Right hindlimb (tissue), 1 donor: Measurements from ENCODE around the gene XBP1.
"Not testable (repeated sequence)": the region's sequence is repeated elsewhere in the genome, so short reads cannot be mapped to it uniquely, and the experiment has no call there.

Experiments used
- DNase-seq: peaks from one replicate; pipeline ENCODE4 v3.0.0-alpha.2; 2018

XBP1 gene

DNA sequence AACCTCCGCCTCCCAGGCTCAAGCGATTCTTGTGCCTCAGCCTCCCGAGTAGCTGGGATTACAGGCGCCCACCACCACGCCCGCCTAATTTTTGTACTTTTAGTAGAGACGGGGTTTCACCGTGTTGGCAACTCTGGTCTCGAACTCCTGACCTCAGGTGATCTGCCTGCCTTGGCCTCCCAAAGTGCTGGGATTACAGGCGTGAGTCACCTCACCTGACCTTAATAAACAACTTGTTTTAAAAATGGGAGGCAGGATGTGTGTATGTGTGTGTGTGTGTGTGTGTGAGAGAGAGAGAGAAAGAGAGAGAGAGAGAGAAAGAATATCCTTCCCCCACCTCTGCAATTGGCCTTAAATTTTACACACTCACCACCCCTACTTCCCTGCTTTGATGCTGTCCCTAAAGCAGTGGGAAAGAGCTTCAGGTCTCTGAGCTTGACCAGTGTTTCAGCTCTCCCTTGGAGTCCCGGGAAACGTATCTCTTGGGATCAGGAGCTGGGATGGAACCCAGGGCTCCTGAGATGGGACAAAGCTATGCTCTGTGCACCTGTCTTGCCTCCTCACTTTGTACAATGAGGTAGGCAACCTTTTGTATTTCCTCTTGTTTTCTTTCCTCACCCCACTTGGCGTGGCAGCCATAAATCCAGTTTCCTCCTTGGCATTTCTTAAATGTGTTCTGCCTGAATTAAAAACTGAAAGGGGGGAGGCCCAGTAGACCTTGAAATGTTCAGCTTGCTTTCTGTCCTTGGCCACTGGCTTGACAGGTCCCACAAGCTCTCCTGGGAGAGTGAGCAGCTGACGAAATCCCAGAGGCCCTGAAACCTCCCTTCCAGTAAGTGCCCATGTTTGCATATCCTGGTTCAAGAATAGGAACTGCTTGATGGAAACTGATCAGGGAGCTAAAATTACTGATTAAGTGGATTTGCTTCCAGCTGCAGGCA is 17.8 kb upstream of the XBP1 start:
- no peak for DNase-seq

DNA sequence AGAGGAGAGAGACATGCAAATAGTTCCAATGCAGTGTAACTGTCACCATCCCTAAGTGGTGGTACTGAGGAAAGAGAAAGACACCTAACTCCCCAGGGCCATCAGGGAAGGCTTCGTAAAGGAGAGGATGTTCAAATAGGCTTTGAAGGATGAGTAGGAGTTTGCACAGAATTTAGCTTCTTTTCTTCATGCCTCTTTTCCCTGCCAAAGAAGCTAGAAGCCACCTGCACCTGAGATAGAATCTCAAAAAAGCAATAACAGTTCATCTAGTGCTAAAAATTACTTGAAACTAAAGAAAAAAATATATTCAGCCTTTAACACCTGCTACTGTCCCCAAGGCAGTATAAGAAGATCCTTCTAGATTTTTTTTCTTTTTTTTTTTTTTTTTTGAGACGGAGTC is 16.7 kb upstream of the XBP1 start:
- DNase-seq, result no peak

DNA sequence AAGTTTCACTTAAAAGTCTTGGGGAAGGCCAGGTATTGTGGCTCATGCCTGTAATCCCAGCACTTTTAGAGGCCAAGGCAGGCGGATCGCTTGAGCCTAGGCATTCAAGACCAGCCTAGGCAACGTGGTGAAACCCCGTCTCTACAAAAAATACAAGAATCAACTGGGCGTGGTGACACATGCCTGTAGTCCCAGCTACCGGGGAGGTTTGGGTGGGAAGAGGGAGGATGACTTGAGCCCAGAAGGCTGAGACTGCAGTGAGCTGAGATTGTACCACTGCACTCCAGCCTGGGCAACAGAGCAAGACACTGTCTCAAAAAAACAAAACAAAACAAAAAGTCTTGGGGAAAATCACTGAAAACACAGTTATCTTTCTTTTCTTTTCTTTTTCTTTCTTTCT is 15.4 kb upstream of the XBP1 start:
- DNase-seq, result no peak

DNA sequence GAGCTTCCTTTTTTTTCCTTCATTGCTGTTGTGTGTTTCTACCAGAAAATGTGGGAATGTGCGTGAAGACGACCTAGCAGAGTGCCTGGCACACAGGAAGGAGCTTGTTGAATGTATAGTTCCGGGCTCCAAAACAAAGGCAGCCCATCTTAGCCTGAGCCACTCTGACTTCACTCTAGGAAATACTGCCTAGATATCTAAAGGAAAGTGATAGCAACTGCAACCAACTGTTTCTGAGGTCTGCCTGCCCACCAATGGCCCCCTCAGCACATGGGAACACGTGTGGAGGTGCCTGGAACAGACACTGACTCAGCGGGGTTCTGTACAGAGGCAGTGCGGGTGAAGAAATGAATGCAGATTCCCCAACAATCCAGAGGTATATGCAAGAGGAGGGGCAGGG is 14.7 kb upstream of the XBP1 start:
- no peak for DNase-seq

DNA sequence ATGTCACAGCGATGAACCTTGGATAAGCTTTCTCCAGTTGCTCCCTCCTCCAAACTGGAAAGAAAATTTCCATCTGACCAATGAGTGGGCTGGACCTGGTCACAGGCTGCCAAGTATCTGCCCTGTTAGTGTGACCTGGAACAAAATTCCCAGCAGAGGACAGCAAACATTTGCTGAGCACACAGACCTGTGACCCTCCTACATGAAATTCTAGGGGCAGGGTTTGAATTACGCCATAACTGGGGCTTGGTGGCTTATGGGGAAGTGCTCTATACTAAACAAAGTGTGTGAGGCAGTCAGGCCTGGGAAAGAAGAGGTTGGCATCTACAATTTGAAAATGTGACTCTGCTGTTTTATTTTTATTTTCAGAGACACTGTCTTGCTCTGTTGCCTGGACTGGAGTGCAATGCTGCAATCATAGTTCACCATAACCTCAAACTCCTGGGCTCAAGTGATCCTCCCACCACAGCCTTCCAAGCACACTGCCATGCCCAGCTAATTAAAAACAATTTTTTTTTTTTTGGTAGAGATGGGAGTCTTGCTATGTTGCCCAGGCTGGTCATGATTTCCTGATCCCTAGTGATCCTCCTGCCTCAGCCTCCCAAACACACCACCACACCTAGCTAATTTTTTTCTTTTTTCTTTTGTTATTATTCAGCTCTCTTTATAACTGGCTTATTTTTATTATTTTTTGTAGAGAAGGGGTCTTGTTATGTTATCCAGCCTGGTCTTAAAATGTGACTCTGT is 13.6 kb upstream of the XBP1 start:
- no peak for DNase-seq

DNA sequence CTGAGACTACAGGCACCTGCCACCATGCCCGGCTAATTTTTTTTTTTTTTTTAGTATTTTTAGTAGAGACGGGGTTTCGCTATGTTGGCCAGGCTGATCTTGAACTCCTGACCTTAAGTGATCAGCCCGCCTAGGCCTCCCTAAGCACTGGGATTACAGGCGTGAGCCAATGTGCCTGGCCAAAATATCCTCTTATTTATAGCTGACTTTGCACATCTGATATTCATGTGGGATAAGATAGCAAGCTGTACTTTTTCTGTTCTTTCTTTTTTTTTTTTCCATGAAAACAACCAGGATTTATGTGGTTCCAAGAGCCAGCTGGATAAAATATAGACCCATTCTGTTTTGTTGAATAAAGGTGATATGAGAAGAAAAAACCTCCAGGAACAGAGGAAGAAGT is 12.1 kb upstream of the XBP1 start:
- no peak for DNase-seq

DNA sequence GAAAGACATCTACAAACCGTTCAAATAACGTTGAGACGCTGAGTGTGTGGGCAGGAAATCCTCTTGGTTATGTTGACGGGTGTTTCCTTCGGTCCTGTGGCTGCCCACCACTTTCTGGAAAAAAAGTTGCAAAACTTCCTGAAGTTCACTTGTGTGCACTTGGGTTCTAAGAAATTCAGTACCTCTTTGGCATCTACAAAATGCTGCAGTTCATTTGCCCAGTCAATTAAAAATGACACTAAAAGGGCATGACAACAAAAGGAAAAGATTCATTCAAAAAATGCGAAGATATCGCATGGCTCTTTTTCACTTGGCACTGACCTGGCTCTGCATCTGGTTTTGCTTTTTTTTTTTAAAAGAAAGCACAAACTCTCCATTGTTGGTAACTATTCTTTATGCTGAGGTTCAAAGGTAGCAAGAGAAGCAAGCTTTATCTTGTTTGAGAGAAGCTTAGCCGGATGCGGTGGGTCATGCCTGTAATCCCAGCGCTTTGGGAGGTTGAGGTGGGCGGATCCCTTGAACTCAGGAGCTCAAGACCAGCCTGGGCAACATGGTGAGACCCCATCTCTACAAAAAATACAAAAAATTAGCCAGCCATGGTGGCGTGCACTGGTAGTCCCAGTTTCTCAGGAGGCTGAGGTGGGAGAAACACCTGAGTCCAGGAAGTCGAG is 10.6 kb upstream of the XBP1 start:
- DNase-seq, result no peak

DNA sequence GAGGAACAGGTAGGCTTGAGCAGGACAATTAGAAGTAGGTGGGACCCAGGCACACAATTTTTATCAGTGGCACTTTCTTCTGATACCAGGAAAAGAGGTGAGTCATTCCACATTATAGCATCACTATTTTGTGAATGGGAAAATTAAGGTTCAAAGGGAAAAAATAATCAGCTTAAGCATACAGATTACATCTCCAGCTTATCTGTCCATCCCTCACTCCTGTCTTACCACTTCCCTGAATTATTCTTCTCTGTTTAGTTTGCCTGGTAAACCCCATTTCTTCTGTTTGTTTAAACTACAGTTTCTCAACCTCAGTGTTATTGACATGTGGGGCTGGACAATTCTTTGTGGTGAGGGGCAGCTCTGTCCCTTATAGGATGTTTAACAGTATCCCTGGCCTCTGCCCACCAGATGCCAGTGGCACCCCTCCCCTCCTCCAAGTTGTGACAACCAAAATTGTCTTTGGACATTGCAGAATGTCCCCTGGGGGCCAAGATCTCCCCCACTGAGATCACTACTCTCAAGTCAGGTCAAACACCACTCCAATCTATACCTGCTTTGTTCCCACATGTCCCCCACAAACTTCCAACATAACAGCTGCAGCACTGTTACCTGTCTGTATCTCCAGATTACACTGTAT is 8.5 kb upstream of the XBP1 start:
- no peak for DNase-seq

DNA sequence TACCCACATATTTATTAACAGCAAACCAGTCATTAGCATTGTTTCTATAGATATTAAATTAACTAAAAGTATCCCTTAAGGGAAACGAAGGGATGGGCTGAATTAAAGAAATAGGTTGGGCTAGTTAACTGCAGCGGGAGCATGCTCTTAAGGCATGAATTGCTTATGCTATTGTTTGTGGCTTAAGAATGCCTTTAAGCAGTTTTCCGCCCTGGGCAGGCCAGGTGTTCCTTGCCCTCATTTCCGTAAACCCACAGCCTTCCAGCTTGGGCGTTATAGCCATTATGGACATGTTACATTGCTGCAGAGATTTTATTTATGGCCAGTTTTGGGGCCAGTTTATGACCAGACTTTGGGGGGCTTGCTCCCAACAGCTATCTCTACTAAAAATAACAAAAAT is 5.1 kb upstream of the XBP1 start:
- not testable (repeated sequence) for DNase-seq

DNA sequence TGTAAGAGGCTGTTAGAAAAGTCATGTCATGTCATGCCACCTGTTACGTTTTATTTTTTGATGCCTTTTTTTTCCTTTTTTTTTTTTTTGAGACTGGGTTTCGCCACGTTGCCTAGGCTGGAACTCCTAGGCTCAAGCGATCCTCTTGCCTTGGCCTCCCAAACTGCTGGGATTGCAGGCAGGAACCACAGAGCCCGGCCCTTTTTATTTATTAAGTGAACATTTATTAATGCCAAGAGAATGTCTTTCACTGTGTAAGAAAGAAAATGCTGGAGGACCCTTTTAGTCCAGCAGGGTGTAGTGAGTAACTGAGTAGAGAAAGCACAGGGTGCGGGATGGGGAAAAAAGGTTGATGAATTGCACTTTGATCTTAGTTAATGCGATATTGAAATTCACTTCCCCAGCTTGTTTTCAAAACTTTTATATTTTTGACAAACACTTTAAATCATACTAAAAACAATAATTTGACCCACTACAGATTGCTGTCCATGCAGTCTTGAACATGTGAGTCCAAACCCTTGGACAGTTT is 2.3 kb upstream of the XBP1 start:
- no peak for DNase-seq

DNA sequence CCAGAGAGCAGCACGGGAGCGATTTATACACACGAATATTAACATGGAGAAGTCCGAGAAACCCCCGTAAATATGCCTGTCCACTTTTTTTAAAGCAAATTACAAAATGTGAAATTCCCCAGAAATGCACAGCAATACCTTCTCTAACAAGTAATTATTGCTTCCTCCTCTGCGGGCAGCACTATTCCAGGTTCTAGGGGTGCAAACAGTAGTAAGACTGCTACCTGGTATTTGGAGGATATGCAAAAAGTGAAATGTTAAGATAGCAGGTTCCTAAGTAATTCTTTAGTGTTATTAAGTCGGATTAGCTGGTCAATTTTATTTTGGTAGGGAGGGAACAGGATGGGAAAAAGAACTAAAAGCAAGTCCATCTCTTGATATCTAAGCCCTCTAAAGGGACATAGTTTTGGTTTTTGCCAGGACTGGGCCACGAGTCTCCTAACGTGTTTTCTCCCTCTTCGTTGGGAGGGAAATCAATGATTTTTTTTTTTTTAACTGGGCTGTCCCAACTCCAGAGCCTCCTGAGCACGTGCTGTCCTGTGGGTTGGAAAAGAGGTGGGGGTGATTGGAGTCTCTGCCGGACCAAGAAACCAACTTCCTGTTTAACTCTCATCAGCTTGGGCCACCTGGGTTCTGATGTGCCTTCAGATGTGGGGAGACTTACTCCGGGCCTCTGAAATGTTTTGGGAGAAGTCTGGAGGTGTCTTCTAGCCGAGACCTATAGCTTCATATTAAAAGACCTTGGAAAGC is 1.7 kb upstream of the XBP1 start:
- no peak for DNase-seq

DNA sequence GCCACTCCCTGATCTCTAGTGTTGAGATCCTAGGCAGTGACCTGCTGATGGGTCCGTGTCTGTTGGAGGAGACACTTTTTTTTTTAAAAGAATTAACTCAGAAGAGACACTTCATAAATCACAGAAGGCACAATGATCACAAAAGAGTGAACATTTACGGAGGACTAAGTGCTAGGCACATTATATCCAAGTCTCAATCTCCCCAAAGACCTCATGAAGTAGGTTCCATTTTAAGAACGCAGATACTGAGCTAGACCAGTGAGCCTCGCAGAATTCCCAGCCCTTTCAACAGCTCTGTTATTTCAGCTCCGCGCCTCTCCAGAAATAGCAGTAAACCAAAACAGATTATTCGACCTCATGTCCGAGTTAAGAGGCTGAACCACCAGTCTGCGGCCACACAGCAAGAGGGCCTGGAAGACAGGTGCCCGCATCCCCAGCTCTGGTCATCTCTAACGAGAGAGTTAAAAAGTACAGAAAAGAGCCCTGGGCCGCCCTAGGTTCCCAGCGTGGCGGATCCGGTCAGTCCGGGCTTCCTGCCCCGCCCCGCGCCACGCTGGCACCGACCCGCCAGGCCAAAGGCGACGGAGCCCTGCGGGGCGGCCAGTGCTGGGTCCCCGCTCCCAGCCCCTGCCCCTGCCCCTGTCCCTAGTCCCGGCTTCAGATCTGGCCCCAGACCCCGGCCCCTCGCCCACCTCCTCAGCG is 612 bp downstream of the XBP1 start:
- peak; percentile 81 for DNase-seq

DNA sequence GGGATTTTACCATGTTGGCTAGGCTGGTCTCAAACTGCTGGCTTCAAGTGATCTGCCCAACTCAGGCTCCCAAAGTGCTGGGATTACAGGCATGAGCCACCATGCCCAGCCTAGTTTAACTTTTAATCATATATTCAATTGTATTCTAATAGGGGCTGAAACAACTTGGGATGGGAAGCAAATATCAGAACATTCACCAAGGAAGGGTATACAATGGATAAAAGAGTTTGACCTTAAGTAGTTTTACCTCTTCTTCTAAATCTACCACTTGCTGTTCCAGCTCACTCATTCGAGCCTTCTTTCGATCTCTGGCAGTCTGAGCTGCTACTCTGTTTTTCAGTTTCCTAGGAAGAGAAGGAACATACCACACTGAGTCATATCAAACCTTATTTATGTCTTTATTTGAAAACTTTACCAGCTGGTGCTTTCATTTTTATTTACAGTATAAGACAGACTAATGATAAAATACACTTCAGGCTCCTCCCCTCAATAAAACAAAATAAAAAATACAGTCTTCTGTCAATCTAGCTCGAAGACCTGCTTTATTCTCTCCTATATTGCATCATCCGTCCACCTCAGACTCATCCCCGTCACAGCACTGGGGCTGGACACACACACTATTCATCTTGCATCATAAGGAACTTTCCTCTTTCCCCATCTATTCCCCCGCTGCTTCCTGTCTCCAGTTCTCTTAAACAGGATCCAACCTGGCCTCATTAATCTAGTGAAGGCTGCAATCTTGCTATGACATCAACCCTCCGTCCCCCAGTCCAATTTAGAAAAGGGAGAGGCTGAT is 1.4 kb downstream of the XBP1 start:
- peak; percentile 60 for DNase-seq

DNA sequence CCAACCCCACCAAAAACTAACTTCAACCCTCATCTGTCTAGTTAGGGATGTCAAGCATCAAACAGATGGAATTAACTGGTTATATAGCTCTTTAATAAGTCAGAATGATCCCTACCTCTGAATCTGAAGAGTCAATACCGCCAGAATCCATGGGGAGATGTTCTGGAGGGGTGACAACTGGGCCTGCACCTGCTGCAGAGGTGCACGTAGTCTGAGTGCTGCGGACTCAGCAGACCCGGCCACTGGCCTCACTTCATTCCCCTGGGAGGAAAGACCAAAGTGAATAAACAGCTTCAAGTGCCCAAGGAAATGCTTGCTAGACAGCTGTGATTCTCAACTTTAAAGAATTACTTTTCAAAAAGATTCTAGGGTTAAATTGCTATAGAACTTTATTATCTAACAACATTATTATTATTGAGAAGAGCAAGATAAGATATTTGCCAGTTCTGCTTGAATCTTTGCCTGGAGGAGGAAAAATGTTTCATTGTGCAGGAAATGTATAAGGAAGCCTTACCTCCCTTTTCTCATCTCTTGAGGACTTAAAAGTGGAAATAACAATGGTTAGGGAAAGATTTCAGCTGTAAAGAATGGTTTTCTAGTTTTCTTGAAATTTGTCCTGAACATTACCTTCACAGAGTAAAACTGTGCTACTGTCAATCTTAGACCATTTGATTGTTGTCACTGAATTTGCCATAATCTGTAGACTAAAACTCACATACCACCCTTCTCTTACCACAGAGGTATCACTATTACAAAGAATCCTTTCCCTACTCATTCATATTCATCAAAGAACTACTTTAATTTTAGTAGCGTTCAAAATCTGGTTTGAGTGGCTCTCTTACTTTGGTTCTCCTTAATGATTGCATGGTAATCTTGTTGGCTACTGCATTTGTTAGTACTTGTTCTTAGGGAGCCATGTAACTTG is 4.2 kb downstream of the XBP1 start:
- DNase-seq, result no peak

DNA sequence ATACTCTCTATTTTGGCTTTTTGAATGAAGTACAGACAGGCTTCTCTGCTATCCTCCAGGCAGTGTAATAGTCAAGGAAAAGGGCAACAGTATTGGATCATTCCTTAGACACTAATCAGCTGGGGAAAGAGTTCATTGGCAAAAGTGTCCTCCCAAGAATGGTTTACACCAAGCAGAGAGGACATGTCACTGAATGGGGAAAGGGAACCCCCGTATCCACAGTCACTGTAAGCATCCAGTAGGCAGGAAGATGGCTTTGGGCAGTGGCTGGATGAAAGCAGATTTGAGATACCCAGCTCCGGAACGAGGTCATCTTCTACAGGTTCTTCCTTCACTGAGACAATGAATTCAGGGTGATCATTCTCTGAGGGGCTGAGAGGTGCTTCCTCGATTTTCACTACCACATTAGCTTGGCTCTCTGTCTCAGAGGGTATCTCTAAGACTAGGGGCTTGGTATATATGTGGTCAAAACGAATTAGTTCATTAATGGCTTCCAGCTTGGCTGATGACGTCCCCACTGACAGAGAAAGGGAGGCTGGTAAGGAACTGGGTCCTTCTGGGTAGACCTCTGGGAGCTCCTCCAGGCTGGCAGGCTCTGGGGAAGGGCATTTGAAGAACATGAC is 5.2 kb downstream of the XBP1 start:
- no peak for DNase-seq

DNA sequence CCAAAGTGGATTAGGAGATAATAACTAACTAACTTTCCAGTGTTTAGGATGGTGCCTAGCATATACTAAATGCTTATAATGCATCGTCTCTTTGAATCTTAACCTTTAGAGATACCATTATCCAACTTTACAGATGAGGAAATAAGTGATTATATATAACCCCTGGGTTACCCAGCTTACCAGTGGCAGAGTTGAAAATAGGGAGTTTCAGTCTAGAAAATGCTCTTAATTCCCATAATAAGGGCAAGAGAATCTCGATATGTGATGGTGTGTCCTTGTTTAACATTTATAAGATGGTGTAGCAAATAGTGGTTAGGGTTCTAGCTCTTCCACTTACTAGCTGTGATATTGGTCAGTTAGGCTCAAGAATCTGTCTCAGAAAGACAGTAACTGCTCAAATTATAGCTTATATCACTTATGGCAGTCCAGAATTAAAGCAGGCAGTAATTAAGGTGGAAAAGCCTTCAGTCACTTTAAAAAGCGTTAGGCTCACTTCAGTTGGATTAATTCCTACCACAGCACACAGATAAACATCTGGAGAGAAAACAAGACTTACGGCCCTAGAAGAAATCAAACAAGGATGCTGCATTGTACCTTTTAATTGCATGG is 6.3 kb downstream of the XBP1 start:
- no peak for DNase-seq

DNA sequence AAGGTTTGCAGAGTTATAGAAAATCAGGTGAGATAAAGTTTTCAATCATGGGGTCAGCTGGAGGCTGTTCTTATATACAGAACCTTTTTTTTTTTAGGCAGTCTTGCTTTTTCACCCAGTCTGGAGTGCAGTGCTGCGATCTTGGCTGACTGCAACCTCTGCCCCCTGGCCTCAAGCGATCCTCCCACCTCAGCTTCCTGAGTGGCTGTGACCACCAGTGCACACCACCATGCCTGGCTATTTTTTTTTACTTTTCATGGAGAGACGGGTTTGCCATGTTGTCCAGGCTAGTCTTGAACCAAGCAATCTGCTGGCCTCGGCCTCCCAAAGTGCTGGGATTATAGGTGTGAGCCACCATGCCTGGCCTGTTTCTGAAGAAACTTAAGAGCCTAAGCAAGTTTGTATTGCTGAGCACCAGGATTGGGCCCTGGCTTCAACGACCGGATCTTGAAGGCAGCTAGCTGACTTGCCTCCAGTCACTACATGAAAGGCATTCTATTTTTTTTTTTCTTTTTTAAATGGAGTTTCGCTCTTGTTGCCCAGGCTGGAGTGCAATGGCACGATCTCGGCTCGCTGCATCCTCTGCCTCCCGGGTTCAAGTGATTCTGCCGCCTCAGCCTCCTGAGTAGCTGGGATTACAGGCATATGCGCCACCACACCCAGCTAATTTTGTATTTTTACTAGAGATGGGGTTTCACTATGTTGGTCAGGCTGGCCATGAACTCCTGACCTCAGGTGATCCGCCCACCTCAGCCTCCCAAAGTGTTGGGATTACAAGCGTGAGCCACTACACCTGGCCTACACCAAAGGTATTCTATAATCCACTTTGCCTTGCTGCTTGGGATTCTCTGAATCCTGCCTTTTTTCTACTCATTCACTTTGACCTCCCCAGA is 7.6 kb downstream of the XBP1 start:
- DNase-seq, result no peak
